Measurements from ENCODE around the gene TMEM95. TPM values are rescaled to one million over a fixed set of nuclear protein-coding genes. Genes with fewer than 3 reads are reported as not detected.

TMEM95 gene
- polyA plus RNA-seq, 1 donor from 2014 or later, result not detected

GRCh38 chr17:7343250-7343649 lies 11.7 kb upstream of the TMEM95 start:
- Histone ChIP-seq H3K9me3 (ENCODE audit: low read length) (no peaks in the 10 kb centered on the region), H3K27me3 (ENCODE audit: insufficient read depth, low read depth, low read length) (no peaks in the 10 kb centered on the region), H2AFZ (ENCODE audit: low read depth, low read length) (no peak overlapping the region), H3K36me3 (ENCODE audit: insufficient read depth, low read length) (no peaks in the 10 kb centered on the region), H3F3A (ENCODE audit: insufficient read depth, low read length, poor library complexity, severe bottlenecking) (no peaks in the 10 kb centered on the region), H4K20me1 (ENCODE audit: insufficient read depth) (no peaks in the 10 kb centered on the region), H3K4me2 (ENCODE audit: low read length) (no peak overlapping the region), H3K27ac (ENCODE audit: low read length) (no peak overlapping the region), H3K9ac (ENCODE audit: low read length) (no peak overlapping the region), H3K4me3 (ENCODE audit: low read length) (no peak overlapping the region), H3K9me2 (ENCODE audit: insufficient read depth, low read length) (no peaks in the 10 kb centered on the region), H3K79me2 (replicated peaks; ENCODE audit: insufficient read depth, low read length) (no peaks in the 10 kb centered on the region)
- TF ChIP-seq REST (IDR thresholded peaks at IDR 0.05; ENCODE audit: borderline replicate concordance), result no peak
- no peak for TF ChIP-seq TAF1 (IDR thresholded peaks at IDR 0.05; ENCODE audit: low read depth)
- TF ChIP-seq EZH2 (IDR thresholded peaks at IDR 0.05; ENCODE audit: borderline replicate concordance, insufficient read depth, low read length, poor library complexity, severe bottlenecking), result no peak
- no peak for TF ChIP-seq RAD21 (conservative IDR thresholded peaks at IDR 0.05)

- TF ChIP-seq RAD21 (conservative IDR thresholded peaks at IDR 0.05), result no peak
- no peak for TF ChIP-seq MXI1 (conservative IDR thresholded peaks at IDR 0.05; ENCODE audit: poor library complexity, severe bottlenecking)
- TF ChIP-seq EP300 (conservative IDR thresholded peaks at IDR 0.05; ENCODE audit: poor library complexity, severe bottlenecking), result no peak
- TF ChIP-seq EZH2 (IDR thresholded peaks at IDR 0.05; ENCODE audit: borderline replicate concordance, insufficient read depth, low read length, poor library complexity, severe bottlenecking), result no peak
- TF ChIP-seq CTCF (IDR thresholded peaks at IDR 0.05; ENCODE audit: poor library complexity, severe bottlenecking), result no peak
- no peak for TF ChIP-seq SMC3 (conservative IDR thresholded peaks at IDR 0.05; ENCODE audit: poor library complexity)
- TF ChIP-seq POLR2AphosphoS5 (IDR thresholded peaks at IDR 0.05), result no peak
- no peak for TF ChIP-seq TAF1 (IDR thresholded peaks at IDR 0.05; ENCODE audit: low read depth)
- Histone ChIP-seq H2AFZ (ENCODE audit: low read depth, low read length) (no peak overlapping the region), H3K9me2 (ENCODE audit: insufficient read depth, low read length) (no peaks in the 10 kb centered on the region), H3K4me2 (ENCODE audit: low read length) (no peak overlapping the region), H3F3A (ENCODE audit: insufficient read depth, low read length, poor library complexity, severe bottlenecking) (no peaks in the 10 kb centered on the region), H3K79me2 (replicated peaks; ENCODE audit: insufficient read depth, low read length) (no peaks in the 10 kb centered on the region), H3K27ac (ENCODE audit: low read length) (no peak overlapping the region), H3K36me3 (ENCODE audit: insufficient read depth, low read length) (no peaks in the 10 kb centered on the region), H3K27me3 (ENCODE audit: insufficient read depth, low read depth, low read length) (no peaks in the 10 kb centered on the region), H3K9ac (ENCODE audit: low read length) (no peak overlapping the region), H3K4me3 (ENCODE audit: low read length) (no peak overlapping the region), H3K9me3 (ENCODE audit: low read length) (no peaks in the 10 kb centered on the region), H4K20me1 (ENCODE audit: insufficient read depth) (no peaks in the 10 kb centered on the region)
Observed at GRCh38 chr17:7346761-7347614, 8.0 kb upstream of the TMEM95 start.

Data from neural cell (in vitro differentiated cells).